Ishikawa (cell line): Measurements from ENCODE around the gene SMAD6.

Source experiments
- CEBPB ChIP-seq: IDR thresholded peaks from 2 replicates; pipeline ENCODE4 v1.6.1; 2012
- EGR1 ChIP-seq: IDR thresholded peaks from 2 replicates; pipeline ENCODE4 v1.6.1; 2012
- EP300 ChIP-seq: IDR thresholded peaks from 2 replicates; pipeline ENCODE4 v1.6.1; 2012; ENCODE audit warnings: borderline replicate concordance
- NFIC ChIP-seq: IDR thresholded peaks from 2 replicates; pipeline ENCODE4 v1.6.1; 2012
- RAD21 ChIP-seq: IDR thresholded peaks from 2 replicates; pipeline ENCODE4 v1.6.1; 2012; ENCODE audit warnings: low read depth
- TAF1 ChIP-seq: IDR thresholded peaks from 2 replicates; pipeline ENCODE4 v1.6.1; 2012; ENCODE audit warnings: low read depth, mild to moderate bottlenecking
- TCF12 ChIP-seq: IDR thresholded peaks from 2 replicates; pipeline ENCODE4 v1.6.1; 2012; ENCODE audit warnings: low read depth
- YY1 ChIP-seq: IDR thresholded peaks from 2 replicates; pipeline ENCODE4 v1.6.1; 2012; ENCODE audit warnings: low read depth
- ZBTB7A ChIP-seq: IDR thresholded peaks from 2 replicates; pipeline ENCODE4 v1.6.1; 2012; ENCODE audit warnings: low read depth
- TF ChIP-seq, protein P1 (sequence below): IDR thresholded peaks from 2 replicates; pipeline ENCODE4 v1.6.1; 2012
- TF ChIP-seq, protein P2 (sequence below): IDR thresholded peaks from 2 replicates; pipeline ENCODE4 v1.6.1; 2012

DNA sequence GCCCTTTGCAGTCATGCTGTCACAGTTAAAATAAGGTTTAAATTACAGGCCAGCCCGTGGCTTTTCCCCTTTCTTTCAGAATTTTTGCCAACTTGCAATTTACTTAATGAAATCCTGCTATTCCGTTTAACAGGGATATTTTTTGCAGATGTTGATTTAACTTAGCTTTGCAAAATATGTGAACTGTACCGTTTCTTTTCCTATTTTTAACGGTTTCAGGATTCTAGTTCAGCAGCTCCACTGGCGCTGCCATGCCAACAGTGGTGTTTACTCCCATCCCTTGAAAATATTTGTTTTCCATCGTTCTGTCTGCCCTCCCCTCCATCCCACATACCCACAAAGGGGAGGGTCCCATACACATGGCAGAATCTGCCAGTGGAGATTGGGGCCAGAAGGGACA lies 54.3 kb downstream of the SMAD6 start:
- no peak for TF ChIP-seq RAD21
- TF ChIP-seq, protein P1, sequence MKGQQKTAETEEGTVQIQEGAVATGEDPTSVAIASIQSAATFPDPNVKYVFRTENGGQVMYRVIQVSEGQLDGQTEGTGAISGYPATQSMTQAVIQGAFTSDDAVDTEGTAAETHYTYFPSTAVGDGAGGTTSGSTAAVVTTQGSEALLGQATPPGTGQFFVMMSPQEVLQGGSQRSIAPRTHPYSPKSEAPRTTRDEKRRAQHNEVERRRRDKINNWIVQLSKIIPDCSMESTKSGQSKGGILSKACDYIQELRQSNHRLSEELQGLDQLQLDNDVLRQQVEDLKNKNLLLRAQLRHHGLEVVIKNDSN: no peak
- TF ChIP-seq CEBPB: no peak
- no peak for TF ChIP-seq YY1
- no peak for TF ChIP-seq TAF1
- no peak for TF ChIP-seq TCF12
- TF ChIP-seq EP300: no peak
- TF ChIP-seq EGR1: no peak
- TF ChIP-seq, protein P2, sequence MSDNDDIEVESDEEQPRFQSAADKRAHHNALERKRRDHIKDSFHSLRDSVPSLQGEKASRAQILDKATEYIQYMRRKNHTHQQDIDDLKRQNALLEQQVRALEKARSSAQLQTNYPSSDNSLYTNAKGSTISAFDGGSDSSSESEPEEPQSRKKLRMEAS: no peak
- TF ChIP-seq NFIC: no peak
- TF ChIP-seq ZBTB7A: no peak
